LNCAP (cell line): ENCODE results near the gene SCNN1B.

Experiments
- TF ChIP-seq, protein P1 (sequence below): fragments of 450-650 bp; IDR thresholded peaks from 2 replicates; pipeline ENCODE4 v1.5.1; 2017; ENCODE audit warnings: mild to moderate bottlenecking

Gene SCNN1B

DNA sequence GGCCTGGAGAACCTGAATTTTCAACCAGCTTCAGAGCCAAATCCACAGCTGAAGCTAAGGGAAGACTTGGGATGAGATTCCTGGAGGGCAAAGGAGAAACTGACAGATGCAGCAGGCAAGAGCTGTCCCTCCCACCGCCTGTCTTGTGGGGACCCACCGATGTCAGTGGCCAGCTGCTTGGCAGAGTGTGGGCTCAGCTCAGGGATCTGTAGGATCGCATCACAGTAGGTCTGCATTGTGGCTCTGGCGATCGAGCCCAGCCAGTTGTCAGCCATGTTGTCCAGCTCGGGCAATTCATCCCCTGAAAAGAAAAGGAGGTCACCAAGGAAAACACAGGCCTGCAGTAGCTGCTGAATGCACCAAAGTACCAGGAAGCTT, 90.1 kb downstream of the SCNN1B start:
- TF ChIP-seq, protein P1, sequence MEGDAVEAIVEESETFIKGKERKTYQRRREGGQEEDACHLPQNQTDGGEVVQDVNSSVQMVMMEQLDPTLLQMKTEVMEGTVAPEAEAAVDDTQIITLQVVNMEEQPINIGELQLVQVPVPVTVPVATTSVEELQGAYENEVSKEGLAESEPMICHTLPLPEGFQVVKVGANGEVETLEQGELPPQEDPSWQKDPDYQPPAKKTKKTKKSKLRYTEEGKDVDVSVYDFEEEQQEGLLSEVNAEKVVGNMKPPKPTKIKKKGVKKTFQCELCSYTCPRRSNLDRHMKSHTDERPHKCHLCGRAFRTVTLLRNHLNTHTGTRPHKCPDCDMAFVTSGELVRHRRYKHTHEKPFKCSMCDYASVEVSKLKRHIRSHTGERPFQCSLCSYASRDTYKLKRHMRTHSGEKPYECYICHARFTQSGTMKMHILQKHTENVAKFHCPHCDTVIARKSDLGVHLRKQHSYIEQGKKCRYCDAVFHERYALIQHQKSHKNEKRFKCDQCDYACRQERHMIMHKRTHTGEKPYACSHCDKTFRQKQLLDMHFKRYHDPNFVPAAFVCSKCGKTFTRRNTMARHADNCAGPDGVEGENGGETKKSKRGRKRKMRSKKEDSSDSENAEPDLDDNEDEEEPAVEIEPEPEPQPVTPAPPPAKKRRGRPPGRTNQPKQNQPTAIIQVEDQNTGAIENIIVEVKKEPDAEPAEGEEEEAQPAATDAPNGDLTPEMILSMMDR, result no peak

DNA sequence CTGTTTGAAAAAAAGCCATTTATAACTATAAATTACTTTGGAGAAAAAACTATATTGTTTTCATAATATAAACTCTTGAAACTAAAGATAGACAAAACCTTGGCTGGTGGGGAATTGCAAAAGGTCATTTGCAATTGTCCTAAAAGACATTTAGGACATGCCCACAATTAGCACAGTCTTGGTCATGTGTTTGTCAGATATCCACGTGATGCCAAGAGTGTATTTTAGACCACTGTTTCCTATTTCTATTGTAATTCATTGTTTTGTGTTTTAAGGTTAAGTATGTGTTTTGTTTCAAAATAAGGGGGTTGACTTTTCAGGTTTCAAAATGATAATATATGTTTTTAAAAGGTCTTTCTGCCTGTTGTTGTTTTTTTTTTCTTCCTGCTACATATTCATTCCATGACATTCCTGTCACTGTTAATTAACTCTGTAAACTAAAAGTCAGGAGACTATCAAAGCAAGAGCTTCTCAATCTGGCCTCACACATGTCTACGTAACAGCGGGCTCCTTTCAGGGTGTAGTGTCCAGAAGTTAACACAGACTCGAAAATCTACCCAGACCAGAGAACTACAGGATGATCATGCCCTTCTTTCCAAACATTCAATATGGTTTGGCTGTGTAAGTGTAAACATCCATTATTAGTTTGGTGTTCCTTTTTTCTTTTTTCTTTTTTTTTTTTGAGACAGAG, 92.2 kb downstream of the SCNN1B start:
- TF ChIP-seq, protein P1, result no peak

- TF ChIP-seq, protein P1, result no peak
Measured at GRCh38 chr16:23395732-23396131, 93.6 kb downstream of the SCNN1B start.

DNA sequence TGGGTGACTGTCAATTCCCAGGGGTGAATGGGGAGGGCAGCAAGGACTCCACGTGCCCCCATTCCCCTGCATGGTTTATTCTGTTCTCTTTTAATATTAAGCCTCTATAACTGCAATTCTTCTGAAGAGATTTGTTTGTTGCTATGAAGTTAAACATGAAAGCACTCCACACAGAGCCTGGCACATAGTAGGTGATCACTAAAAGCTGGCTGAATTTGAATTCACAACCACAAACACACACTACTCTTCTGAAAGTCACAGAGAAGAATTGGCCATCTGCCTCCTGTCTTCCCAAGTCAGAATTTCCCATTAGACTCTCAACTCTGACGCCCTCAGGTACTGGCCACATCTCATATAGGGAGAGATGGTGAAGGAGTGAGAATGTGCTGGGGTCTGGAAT, 95.4 kb downstream of the SCNN1B start:
- TF ChIP-seq, protein P1, result no peak

DNA sequence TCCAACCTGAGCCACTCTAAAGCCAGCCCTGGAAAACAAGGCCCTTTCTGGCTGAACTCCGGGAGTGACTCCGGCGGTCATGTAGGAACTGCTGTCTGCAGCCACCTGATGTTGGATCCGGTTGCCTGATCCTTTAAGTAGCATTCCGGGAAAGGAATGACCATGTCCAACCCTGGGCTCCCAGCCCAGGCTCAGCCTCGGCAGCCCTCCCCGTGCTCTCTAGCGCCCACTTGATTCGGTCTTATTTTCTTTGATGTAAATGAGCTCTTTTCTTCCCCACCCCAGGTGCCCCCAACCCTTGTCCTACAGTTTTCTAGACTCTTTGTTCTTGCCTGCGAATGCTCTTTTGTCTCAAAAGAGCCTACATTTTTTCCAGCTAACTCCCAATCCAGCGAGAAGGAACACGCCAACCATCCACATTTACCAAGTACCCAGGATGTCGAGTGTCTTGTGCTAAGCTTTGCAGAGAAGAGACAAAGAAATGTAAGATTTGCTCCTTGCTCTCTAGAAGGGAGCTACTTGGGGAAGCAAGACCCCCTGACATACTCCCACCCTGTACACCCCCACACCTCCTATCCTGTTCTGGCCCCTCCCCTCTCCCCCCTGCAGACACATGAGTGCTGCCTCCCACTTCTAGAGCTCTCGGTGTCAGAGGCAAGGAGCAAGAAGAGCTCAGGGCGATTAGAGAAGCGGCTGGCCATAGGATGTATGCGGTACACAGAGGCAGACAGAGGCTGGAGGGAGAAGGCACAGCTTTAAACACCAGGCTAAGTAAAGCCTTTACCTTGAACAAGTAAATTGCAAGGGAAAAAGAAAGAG, 97.1 kb downstream of the SCNN1B start:
- TF ChIP-seq, protein P1, result no peak

- TF ChIP-seq, protein P1, result no peak
Measured at GRCh38 chr16:23401139-23401538, 99.0 kb downstream of the SCNN1B start.

- TF ChIP-seq, protein P1, result no peak
Measured at GRCh38 chr16:23402100-23402499, 100.0 kb downstream of the SCNN1B start.
